ENCODE data around the gene ENC1. TPM values are rescaled to one million over a fixed set of nuclear protein-coding genes. Genes with fewer than 3 reads are reported as not detected.

The ENC1 gene
- polyA plus RNA-seq, 1 of the 3 experiments (the other 2 are of a cell fraction): 20.3 TPM

- Histone ChIP-seq H3K79me2 (ENCODE audit: insufficient read depth) (no peaks in the 10 kb centered on the region), H3K4me3 (ENCODE audit: low read depth in 2 of 2, low read length in 1 of 2) (no peak overlapping the region), H3K9ac (no peak overlapping the region), H2AFZ (ENCODE audit: low read depth) (no peak overlapping the region), H3K9me2 (no peaks in the 10 kb centered on the region), H3K36me3 (replicated peaks in 1 of 2; ENCODE audit: control insufficient read depth in 1 of 2, insufficient read depth in 2 of 2, low read length in 1 of 2) (peaks cover 3% of the 10 kb centered on the region in 2 experiments), H4K20me1 (ENCODE audit: insufficient read depth) (no peaks in the 10 kb centered on the region), H3K4me1 (ENCODE audit: control insufficient read depth in 1 of 2, insufficient read depth in 2 of 2, low read depth in 1 of 2, low read length in 1 of 2) (peaks cover 0 to 18% of the 10 kb centered on the region in 2 experiments; a peak in 2 of 4 replicates), H3K4me2 (no peak overlapping the region), H3F3A (replicated peaks; ENCODE audit: insufficient read depth) (no peaks in the 10 kb centered on the region), H3K9me3 (no peaks in the 10 kb centered on the region), H3K27ac (ENCODE audit: low read depth in 2 of 2, low read length in 1 of 2) (no peak overlapping the region), H3K27me3 (ENCODE audit: insufficient read depth) (no peaks in the 10 kb centered on the region)
- no peak for DNase-seq
- POLR2A ChIA-PET: no interaction called here
- 57% methylated on average over 3 of the region's 3 CpGs for WGBS (ENCODE audit: low lambda C conversion rate)
- CTCF ChIA-PET: interaction anchor here (2.7 kb wide), 1 partner anchor 18 kb away, joined by 10 read pairs; the partner anchor contains the start of gene ENC1
- TF ChIP-seq MEF2A (IDR thresholded peaks at IDR 0.05; ENCODE audit: borderline replicate concordance, low read depth) (no peak), FOSL2 (IDR thresholded peaks at IDR 0.05; ENCODE audit: borderline replicate concordance, low read depth) (no peak)
Observed at GRCh38 chr5:74622122-74622521, 18.4 kb downstream of the ENC1 start.

- H3K36me3 ChIP-seq (replicated peaks in 1 of 2; ENCODE audit: control insufficient read depth in 1 of 2, insufficient read depth in 2 of 2, low read length in 1 of 2): no peaks in the 10 kb centered on the region
- ChIA-PET POLR2A (no interaction called here), CTCF (interaction anchor here (2.7 kb wide), 1 partner anchor 19 kb away, joined by 10 read pairs; the partner anchor contains the start of gene ENC1)
- H4K20me1 ChIP-seq (ENCODE audit: insufficient read depth): no peaks in the 10 kb centered on the region
- 87% methylated on average over 5 of the region's 5 CpGs for WGBS (ENCODE audit: low lambda C conversion rate)
- H3K9ac ChIP-seq: no peak overlapping the region
- no peak for TF ChIP-seq FOXJ3 (CRISPR knock-in tag; IDR thresholded peaks at IDR 0.05)
- TF ChIP-seq FOSL2 (IDR thresholded peaks at IDR 0.05; ENCODE audit: borderline replicate concordance, low read depth): no peak
- TF ChIP-seq, protein P1, sequence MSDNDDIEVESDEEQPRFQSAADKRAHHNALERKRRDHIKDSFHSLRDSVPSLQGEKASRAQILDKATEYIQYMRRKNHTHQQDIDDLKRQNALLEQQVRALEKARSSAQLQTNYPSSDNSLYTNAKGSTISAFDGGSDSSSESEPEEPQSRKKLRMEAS (IDR thresholded peaks at IDR 0.05; ENCODE audit: low read depth): no peak
- TF ChIP-seq NFIC (IDR thresholded peaks at IDR 0.05; ENCODE audit: borderline replicate concordance): no peak
- TF ChIP-seq, protein P2, sequence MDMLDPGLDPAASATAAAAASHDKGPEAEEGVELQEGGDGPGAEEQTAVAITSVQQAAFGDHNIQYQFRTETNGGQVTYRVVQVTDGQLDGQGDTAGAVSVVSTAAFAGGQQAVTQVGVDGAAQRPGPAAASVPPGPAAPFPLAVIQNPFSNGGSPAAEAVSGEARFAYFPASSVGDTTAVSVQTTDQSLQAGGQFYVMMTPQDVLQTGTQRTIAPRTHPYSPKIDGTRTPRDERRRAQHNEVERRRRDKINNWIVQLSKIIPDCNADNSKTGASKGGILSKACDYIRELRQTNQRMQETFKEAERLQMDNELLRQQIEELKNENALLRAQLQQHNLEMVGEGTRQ (IDR thresholded peaks at IDR 0.05; ENCODE audit: borderline replicate concordance, low read depth, low read length): no peak
- TF ChIP-seq SIN3A (IDR thresholded peaks at IDR 0.05; ENCODE audit: borderline replicate concordance, low read depth, low read length): no peak
- no peak for TF ChIP-seq ELF1 (IDR thresholded peaks at IDR 0.05)
- no peak for TF ChIP-seq IRF3 (IDR thresholded peaks at IDR 0.05; ENCODE audit: low read depth, low read length)
- no peak for TF ChIP-seq JUND (IDR thresholded peaks at IDR 0.05)
- no peak for TF ChIP-seq YY1 (IDR thresholded peaks at IDR 0.05; ENCODE audit: low read depth)
- TF ChIP-seq PBX3 (IDR thresholded peaks at IDR 0.05): no peak
- TF ChIP-seq POLR2AphosphoS5 (IDR thresholded peaks at IDR 0.05; ENCODE audit: low read depth, low read length): no peak
- TF ChIP-seq RCOR1 (IDR thresholded peaks at IDR 0.05; ENCODE audit: low read length): no peak
- no peak for TF ChIP-seq FOXM1 (IDR thresholded peaks at IDR 0.05; ENCODE audit: low read depth)
- no peak for TF ChIP-seq TAF1 (IDR thresholded peaks at IDR 0.05; ENCODE audit: borderline replicate concordance, low read depth, low read length)
- no peaks in the 10 kb centered on the region for H3K79me2 ChIP-seq (ENCODE audit: insufficient read depth)
- no peak overlapping the region for H2AFZ ChIP-seq (ENCODE audit: low read depth)
- peaks cover 0 to 18% of the 10 kb centered on the region in 2 experiments; a peak in 2 of 4 replicates for H3K4me1 ChIP-seq (ENCODE audit: control insufficient read depth in 1 of 2, insufficient read depth in 2 of 2, low read depth in 1 of 2, low read length in 1 of 2)
- no peak overlapping the region for H3K4me2 ChIP-seq
- no peaks in the 10 kb centered on the region for H3F3A ChIP-seq (replicated peaks; ENCODE audit: insufficient read depth)
- no peak for DNase-seq
- no peak overlapping the region for H3K4me3 ChIP-seq (ENCODE audit: low read depth in 2 of 2, low read length in 1 of 2)
- no peak overlapping the region for H3K27ac ChIP-seq (ENCODE audit: low read depth in 2 of 2, low read length in 1 of 2)
- no peaks in the 10 kb centered on the region for H3K9me3 ChIP-seq
- H3K27me3 ChIP-seq (ENCODE audit: insufficient read depth): no peaks in the 10 kb centered on the region
- H3K9me2 ChIP-seq: no peaks in the 10 kb centered on the region
Observed at GRCh38 chr5:74621492-74621891, 19.0 kb downstream of the ENC1 start.
